Calu3 (cell line): ENCODE results near the gene FBLN2. TPM values are rescaled to one million over a fixed set of nuclear protein-coding genes. Genes with fewer than 3 reads are reported as not detected.

Experiments
- BruUV-seq: library from RNA; stranded (reverse); fragments of 400-500 nt; replicated peaks from 2 replicates; lab custom pipeline; 2021; lab: Mats Ljungman, UMichigan
- CTCF ChIA-PET: fragments of 300-600 bp; sonication (Branson Sonifier 250); formaldehyde crosslinking; loops from one replicate; lab custom pipeline; 2022; ENCODE audit warnings: antibody characterized with exemption; lab: Charles Lee
- DNase-seq: peaks from one replicate; pipeline ENCODE4 v3.0.0; 2022
- H3K27ac Mint-ChIP-seq: one replicate; pipeline ENCODE4 v1.8.0; 2022; ENCODE audit warnings: mixed read lengths; ENCODE audit not compliant: unreplicated experiment
- H3K27me3 Mint-ChIP-seq: one replicate; pipeline ENCODE4 v1.8.0; 2022; ENCODE audit warnings: mixed read lengths; ENCODE audit not compliant: unreplicated experiment
- H3K36me3 Mint-ChIP-seq: one replicate; pipeline ENCODE4 v1.8.0; 2022; ENCODE audit warnings: mild to moderate bottlenecking, moderate library complexity, mixed read lengths; ENCODE audit not compliant: insufficient read depth, unreplicated experiment
- H3K4me1 Mint-ChIP-seq: one replicate; pipeline ENCODE4 v1.8.0; 2022; ENCODE audit warnings: mild to moderate bottlenecking, low read depth, mixed read lengths; ENCODE audit not compliant: unreplicated experiment
- H3K4me3 Mint-ChIP-seq: one replicate; pipeline ENCODE4 v1.8.0; 2022; ENCODE audit warnings: mild to moderate bottlenecking, low read depth, moderate library complexity, mixed read lengths; ENCODE audit not compliant: unreplicated experiment
- H3K9me3 Mint-ChIP-seq: one replicate; pipeline ENCODE4 v1.8.0; 2022; ENCODE audit warnings: low read depth, mixed read lengths; ENCODE audit not compliant: unreplicated experiment
- intact Hi-C: fragments of 100-400 bp; cut with micrococcal nuclease; formaldehyde crosslinking; loops from one replicate; pipeline ENCODE4 v1.10.0; 2022; ENCODE audit not compliant: unreplicated experiment
- total RNA-seq: library from RNA; stranded (reverse); gene quantifications from 2 replicates; pipeline ENCODE4 v1.2.3, GENCODE V29; 2022
- TF ChIP-seq, protein P1 (sequence below): fragments of 200-600 bp; IDR thresholded peaks from one replicate; pipeline ENCODE4 v1.8.0; 2022; ENCODE audit warnings: antibody characterized with exemption; ENCODE audit not compliant: unreplicated experiment

Gene FBLN2
- total RNA-seq, 1 experiment from 2014 or later, result not detected

GRCh38 chr3:13571264-13571663, 22.3 kb downstream of the FBLN2 start:
- TF ChIP-seq, protein P1, sequence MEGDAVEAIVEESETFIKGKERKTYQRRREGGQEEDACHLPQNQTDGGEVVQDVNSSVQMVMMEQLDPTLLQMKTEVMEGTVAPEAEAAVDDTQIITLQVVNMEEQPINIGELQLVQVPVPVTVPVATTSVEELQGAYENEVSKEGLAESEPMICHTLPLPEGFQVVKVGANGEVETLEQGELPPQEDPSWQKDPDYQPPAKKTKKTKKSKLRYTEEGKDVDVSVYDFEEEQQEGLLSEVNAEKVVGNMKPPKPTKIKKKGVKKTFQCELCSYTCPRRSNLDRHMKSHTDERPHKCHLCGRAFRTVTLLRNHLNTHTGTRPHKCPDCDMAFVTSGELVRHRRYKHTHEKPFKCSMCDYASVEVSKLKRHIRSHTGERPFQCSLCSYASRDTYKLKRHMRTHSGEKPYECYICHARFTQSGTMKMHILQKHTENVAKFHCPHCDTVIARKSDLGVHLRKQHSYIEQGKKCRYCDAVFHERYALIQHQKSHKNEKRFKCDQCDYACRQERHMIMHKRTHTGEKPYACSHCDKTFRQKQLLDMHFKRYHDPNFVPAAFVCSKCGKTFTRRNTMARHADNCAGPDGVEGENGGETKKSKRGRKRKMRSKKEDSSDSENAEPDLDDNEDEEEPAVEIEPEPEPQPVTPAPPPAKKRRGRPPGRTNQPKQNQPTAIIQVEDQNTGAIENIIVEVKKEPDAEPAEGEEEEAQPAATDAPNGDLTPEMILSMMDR, result no peak
- Mint-ChIP-seq H3K4me1 (no peaks in the 10 kb centered on the region), H3K4me3 (no peak overlapping the region), H3K27ac (no peak overlapping the region), H3K9me3 (no peaks in the 10 kb centered on the region), H3K36me3 (no peaks in the 10 kb centered on the region), H3K27me3 (peaks cover 37% of the 10 kb centered on the region)
- CTCF ChIA-PET, result interaction anchor here (1.0 kb wide), 1 partner anchor 77 kb away, joined by 4 read pairs; no protein-coding TSS in a partner anchor
- no TSS peak for BruUV-seq
- no peak for DNase-seq
- intact Hi-C loops, result no loop called here

GRCh38 chr3:13571831-13572750, 23.2 kb downstream of the FBLN2 start:
- H3K4me3 Mint-ChIP-seq, result no peak overlapping the region
- CTCF ChIA-PET, result interaction anchor here (1.0 kb wide), 1 partner anchor 76 kb away, joined by 4 read pairs; no protein-coding TSS in a partner anchor
- H3K27me3 Mint-ChIP-seq, result peaks cover 43% of the 10 kb centered on the region
- H3K36me3 Mint-ChIP-seq, result no peaks in the 10 kb centered on the region
- no peak for DNase-seq
- intact Hi-C loops, result no loop called here
- no peaks in the 10 kb centered on the region for H3K4me1 Mint-ChIP-seq
- no peak overlapping the region for H3K27ac Mint-ChIP-seq
- H3K9me3 Mint-ChIP-seq, result no peaks in the 10 kb centered on the region
- TF ChIP-seq, protein P1, result no peak
- no TSS peak for BruUV-seq

- H3K4me3 Mint-ChIP-seq, result no peak overlapping the region
- DNase-seq, result no peak
- CTCF ChIA-PET, result no interaction called here
- H3K9me3 Mint-ChIP-seq, result no peaks in the 10 kb centered on the region
- H3K36me3 Mint-ChIP-seq, result no peaks in the 10 kb centered on the region
- no TSS peak for BruUV-seq
- TF ChIP-seq, protein P1, result no peak
- peaks cover 40% of the 10 kb centered on the region for H3K27me3 Mint-ChIP-seq
- no peak overlapping the region for H3K27ac Mint-ChIP-seq
- intact Hi-C loops, result no loop called here
- no peaks in the 10 kb centered on the region for H3K4me1 Mint-ChIP-seq
These were observed 24.1 kb downstream of the FBLN2 start for GRCh38 chr3:13572926-13573623.

- no peak overlapping the region for H3K4me3 Mint-ChIP-seq
- H3K27ac Mint-ChIP-seq, result no peak overlapping the region
- peaks cover 28% of the 10 kb centered on the region for H3K27me3 Mint-ChIP-seq
- no peaks in the 10 kb centered on the region for H3K36me3 Mint-ChIP-seq
- no peaks in the 10 kb centered on the region for H3K4me1 Mint-ChIP-seq
- DNase-seq, result no peak
- no peaks in the 10 kb centered on the region for H3K9me3 Mint-ChIP-seq
- CTCF ChIA-PET, result no interaction called here
- BruUV-seq, result no TSS peak
- intact Hi-C loops, result no loop called here
- TF ChIP-seq, protein P1, result no peak
These were observed 25.3 kb downstream of the FBLN2 start for GRCh38 chr3:13574083-13574797.
